ENCODE measurements around the gene UTF1. TPM values are rescaled to one million over a fixed set of nuclear protein-coding genes. Genes with fewer than 3 reads are reported as not detected.

Gene UTF1
- total RNA-seq, 1 experiment from 2014 or later, result not detected

GRCh38 chr10:133258066-133258817, 28.2 kb downstream of the UTF1 start:
- Mint-ChIP-seq H3K9me3 (ENCODE audit: low read depth, unreplicated experiment) (no peaks in the 10 kb centered on the region), H3K36me3 (ENCODE audit: insufficient read depth, unreplicated experiment) (peaks cover 20% of the 10 kb centered on the region), H3K4me1 (ENCODE audit: low read depth, unreplicated experiment) (peaks cover 19% of the 10 kb centered on the region), H3K4me3 (ENCODE audit: low read depth, unreplicated experiment) (peak overlapping the region; percentile 7), H3K27ac (ENCODE audit: unreplicated experiment) (peak overlapping the region; percentile 22), H3K27me3 (ENCODE audit: unreplicated experiment) (peaks cover 11% of the 10 kb centered on the region)
- no peak for TF ChIP-seq CTCF (IDR thresholded peaks at IDR 0.05; ENCODE audit: unreplicated experiment)
- CTCF ChIA-PET, result interaction anchor here (1.6 kb wide), 1 partner anchor 18 kb away, joined by 7 read pairs; the partner anchor contains the start of gene ADAM8
- no TSS peak for BruUV-seq (replicated peaks)
- peak; percentile 54 for DNase-seq
- intact Hi-C loops (cut with micrococcal nuclease; ENCODE audit: unreplicated experiment), result no loop called here

- BruUV-seq (replicated peaks), result no TSS peak
- CTCF ChIA-PET, result no interaction called here
- DNase-seq, result peak; percentile 78
- H3K36me3 Mint-ChIP-seq (ENCODE audit: insufficient read depth, unreplicated experiment), result peaks cover 23% of the 10 kb centered on the region
- no peak overlapping the region for H3K4me3 Mint-ChIP-seq (ENCODE audit: low read depth, unreplicated experiment)
- H3K27ac Mint-ChIP-seq (ENCODE audit: unreplicated experiment), result peak overlapping the region; percentile 79
- intact Hi-C loops (cut with micrococcal nuclease; ENCODE audit: unreplicated experiment), result no loop called here
- peaks cover 19% of the 10 kb centered on the region for H3K4me1 Mint-ChIP-seq (ENCODE audit: low read depth, unreplicated experiment)
- TF ChIP-seq CTCF (IDR thresholded peaks at IDR 0.05; ENCODE audit: unreplicated experiment), result no peak
- peaks cover 11% of the 10 kb centered on the region for H3K27me3 Mint-ChIP-seq (ENCODE audit: unreplicated experiment)
- no peaks in the 10 kb centered on the region for H3K9me3 Mint-ChIP-seq (ENCODE audit: low read depth, unreplicated experiment)
These were observed 29.0 kb downstream of the UTF1 start for GRCh38 chr10:133258818-133259601.

GRCh38 chr10:133259602-133259989, 29.6 kb downstream of the UTF1 start:
- Mint-ChIP-seq H3K27ac (ENCODE audit: unreplicated experiment) (peak overlapping the region; percentile 79), H3K9me3 (ENCODE audit: low read depth, unreplicated experiment) (no peaks in the 10 kb centered on the region), H3K36me3 (ENCODE audit: insufficient read depth, unreplicated experiment) (peaks cover 27% of the 10 kb centered on the region), H3K4me1 (ENCODE audit: low read depth, unreplicated experiment) (peaks cover 19% of the 10 kb centered on the region), H3K4me3 (ENCODE audit: low read depth, unreplicated experiment) (no peak overlapping the region), H3K27me3 (ENCODE audit: unreplicated experiment) (peaks cover 5% of the 10 kb centered on the region)
- CTCF ChIA-PET, result no interaction called here
- TF ChIP-seq CTCF (IDR thresholded peaks at IDR 0.05; ENCODE audit: unreplicated experiment), result no peak
- intact Hi-C loops (cut with micrococcal nuclease; ENCODE audit: unreplicated experiment), result no loop called here
- BruUV-seq (replicated peaks), result no TSS peak
- no peak for DNase-seq

GRCh38 chr10:133260895-133261725, 31.1 kb downstream of the UTF1 start:
- CTCF ChIA-PET, result no interaction called here

More at GRCh38 chr10:133260895-133261725, 31.1 kb downstream of the UTF1 start:
- Mint-ChIP-seq H3K36me3 (ENCODE audit: insufficient read depth, unreplicated experiment) (peaks cover 27% of the 10 kb centered on the region), H3K4me1 (ENCODE audit: low read depth, unreplicated experiment) (peaks cover 19% of the 10 kb centered on the region), H3K9me3 (ENCODE audit: low read depth, unreplicated experiment) (no peaks in the 10 kb centered on the region), H3K27me3 (ENCODE audit: unreplicated experiment) (no peaks in the 10 kb centered on the region), H3K27ac (ENCODE audit: unreplicated experiment) (no peak overlapping the region), H3K4me3 (ENCODE audit: low read depth, unreplicated experiment) (peak overlapping the region; percentile 51)
- TF ChIP-seq CTCF (IDR thresholded peaks at IDR 0.05; ENCODE audit: unreplicated experiment), result no peak
- BruUV-seq (replicated peaks), result TSS peak; percentile 47
- peak; percentile 17 for DNase-seq
- intact Hi-C loops (cut with micrococcal nuclease; ENCODE audit: unreplicated experiment), result no loop called here
